RWPE1 (cell line): ENCODE measurements around the gene ARHGEF6.

Experiments used
- CTCF ChIA-PET: fragments of 350-600 bp; sonication (Branson Sonifier 250); formaldehyde crosslinking; extraction: SDS; loops from one replicate; lab custom pipeline; 2021; lab: Yijun Ruan, JAX
- POLR2A ChIA-PET: fragments of 400-600 bp; formaldehyde crosslinking; extraction: SDS; loops from one replicate; lab custom pipeline; 2020; ENCODE audit warnings: antibody characterized with exemption; ENCODE audit not compliant: low non-redundant PET; lab: Yijun Ruan, JAX
- DNase-seq: peaks from one replicate; pipeline ENCODE4 v3.0.0; 2012; ENCODE audit warnings: low spot score
- H3K27ac ChIP-seq: fragments of 450-650 bp; 2 replicates; pipeline ENCODE4 v1.5.1; 2017
- CTCF ChIP-seq: fragments of 450-650 bp; conservative IDR thresholded peaks from 2 replicates; pipeline ENCODE4 v1.5.1; 2017; ENCODE audit warnings: low read depth, mild to moderate bottlenecking

The ARHGEF6 gene

DNA sequence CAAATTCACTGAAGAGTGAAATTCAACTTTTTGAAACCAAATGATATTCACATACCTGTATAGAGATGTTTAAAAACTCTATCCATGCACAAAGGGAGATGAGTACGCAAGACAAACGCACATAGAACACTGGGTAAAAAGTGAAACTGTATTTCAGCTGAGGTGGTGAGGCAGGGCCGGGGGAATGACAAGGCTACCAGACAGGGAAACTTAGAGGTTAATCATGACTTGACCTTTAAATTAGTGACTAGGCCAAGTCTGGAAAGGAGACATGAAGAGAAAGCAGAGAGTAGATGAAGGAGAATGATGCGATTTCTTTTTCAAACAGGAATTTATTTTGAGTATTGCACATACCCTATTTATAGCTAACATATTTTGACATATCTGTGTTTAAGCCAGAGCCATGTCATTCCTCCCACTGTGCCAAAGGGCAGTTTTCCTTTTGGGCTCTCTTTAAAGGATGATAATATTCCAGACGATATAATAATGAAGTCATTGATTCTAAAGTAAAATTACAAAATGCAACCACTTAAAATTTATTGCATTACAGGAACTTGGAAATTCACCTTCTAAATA, 49.4 kb downstream of the ARHGEF6 start:
- TF ChIP-seq CTCF = no peak
- ChIA-PET POLR2A (no interaction called here), CTCF (no interaction called here)
- H3K27ac ChIP-seq = no peak overlapping the region
- DNase-seq = no peak

DNA sequence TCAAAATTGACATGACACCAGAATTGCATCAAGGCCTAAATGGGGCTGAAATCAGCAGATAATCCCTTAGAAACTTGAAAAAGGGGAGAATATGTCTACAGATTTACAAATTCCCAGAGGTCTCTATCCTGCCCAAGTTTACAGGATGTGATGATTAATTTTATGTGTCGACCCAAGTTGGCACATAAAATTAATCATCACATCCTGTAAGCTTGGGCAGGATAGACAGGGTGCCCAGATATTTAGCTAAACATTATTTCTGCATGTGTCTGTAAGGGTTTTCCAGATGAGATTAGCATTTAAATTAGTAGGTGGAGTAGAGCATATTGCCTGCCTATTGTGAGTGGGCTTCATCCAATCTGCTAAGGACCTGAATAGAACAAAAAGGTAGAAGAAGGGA, 52.3 kb downstream of the ARHGEF6 start:
- CTCF ChIA-PET = interaction anchor here (0.5 kb wide), 1 partner anchor 20 kb away, joined by 5 read pairs; no protein-coding TSS in a partner anchor
- no peak for DNase-seq
- no peak for TF ChIP-seq CTCF
- POLR2A ChIA-PET = no interaction called here
- no peak overlapping the region for H3K27ac ChIP-seq

GRCh38 chrX:136725441-136726104, 55.2 kb downstream of the ARHGEF6 start:
- no peak overlapping the region for H3K27ac ChIP-seq
- DNase-seq = no peak
- POLR2A ChIA-PET = no interaction called here
- TF ChIP-seq CTCF = no peak
- CTCF ChIA-PET = no interaction called here

DNA sequence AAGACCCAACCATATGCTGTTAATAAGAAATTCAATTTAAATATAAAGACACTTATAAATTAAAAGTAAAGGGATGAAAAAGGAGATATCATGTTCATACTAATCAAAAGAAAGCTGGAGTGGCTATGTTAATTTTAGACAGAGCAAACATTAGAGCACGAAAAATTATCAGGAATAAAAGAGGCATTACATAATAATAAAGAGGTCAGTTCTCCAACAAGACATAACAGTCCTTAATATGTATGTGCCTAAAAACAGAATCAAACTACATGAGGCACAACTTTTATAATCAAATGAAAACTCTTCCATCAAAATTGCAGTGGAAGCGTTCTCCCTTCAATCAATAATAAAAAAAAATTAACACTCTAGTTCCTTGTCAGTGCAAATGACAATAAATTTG, 62.6 kb downstream of the ARHGEF6 start:
- no peak for DNase-seq
- POLR2A ChIA-PET = no interaction called here
- H3K27ac ChIP-seq = no peak overlapping the region
- TF ChIP-seq CTCF = no peak
- CTCF ChIA-PET = no interaction called here

DNA sequence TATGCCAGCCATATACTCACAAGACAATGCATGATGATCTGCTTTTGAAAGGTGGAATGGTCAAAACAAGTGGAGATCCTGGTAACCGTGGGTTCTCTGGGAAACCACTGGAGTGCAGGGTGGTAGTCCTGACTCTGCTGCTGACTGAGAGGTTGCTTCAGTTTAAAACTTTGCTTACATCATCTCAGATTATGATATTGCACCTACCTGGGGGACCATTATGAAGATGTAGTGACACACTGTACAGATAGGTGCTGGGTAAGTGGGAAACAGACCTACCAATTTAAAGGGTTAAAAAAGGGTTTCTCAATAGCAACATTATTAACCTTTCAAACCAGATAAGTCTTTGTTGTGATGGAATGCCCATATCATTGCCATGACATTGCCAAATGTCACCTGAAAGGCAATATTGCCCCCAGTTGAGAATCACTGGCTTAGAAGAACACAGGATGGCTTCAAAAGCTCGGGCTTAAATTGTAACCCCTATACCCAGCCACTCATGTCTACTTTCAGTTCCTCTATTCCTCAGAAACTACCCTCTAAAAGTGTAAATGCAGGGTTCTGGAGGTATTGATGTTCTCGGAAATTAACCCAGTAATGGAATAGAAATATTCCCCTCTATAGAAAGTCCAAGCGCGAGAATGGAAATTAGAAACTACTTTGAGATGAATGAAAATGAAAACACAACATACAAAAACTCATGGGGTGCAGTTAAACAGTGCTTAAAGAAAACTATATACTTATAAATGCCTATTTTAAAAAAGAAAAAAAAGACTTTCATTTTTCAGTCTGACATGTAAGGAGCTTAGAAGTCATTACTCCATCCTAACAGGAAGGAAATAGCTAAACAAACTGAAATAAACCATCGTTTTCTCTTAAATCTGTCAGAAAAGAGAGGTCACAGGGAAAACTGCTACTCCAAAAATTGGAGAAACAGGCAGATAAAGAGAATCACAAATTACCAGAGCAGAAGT, 65.8 kb downstream of the ARHGEF6 start:
- POLR2A ChIA-PET = no interaction called here
- no peak for TF ChIP-seq CTCF
- CTCF ChIA-PET = interaction anchor here (0.6 kb wide), 1 partner anchor 381 kb away, joined by 6 read pairs; no protein-coding TSS in a partner anchor
- H3K27ac ChIP-seq = no peak overlapping the region
- no peak for DNase-seq

DNA sequence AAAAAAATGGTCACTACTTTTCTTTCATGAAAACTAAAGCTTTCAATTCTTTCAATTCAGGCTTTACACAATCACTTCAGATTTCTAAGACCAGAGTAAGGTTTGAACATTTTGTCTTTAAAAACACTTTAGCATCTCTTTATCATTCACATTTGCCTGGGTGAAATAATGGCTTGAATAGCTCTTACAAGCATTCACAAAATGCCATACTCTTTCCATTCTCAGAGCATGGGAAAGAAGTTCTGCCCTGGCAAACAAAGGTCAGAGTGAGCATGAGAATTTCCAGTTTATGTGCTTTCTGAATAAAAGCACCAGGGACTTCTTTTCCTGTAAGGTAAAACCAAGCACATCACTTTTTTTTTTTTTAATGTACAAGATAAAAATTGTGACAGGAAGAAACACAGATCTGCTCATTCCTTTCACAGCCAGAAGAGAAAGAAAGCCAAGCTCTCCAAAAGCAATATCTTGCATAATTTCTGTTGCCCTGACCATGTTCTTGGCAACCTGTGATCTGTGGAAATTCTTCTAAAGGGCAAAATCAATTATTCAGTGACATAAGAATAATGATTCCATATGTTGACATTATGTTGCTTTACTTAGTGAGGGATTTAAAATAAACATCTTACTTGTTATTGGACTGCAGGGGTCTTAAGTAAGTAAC, 68.0 kb downstream of the ARHGEF6 start:
- POLR2A ChIA-PET = no interaction called here
- no peak for DNase-seq
- no peak overlapping the region for H3K27ac ChIP-seq
- CTCF ChIA-PET = interaction anchor here (0.7 kb wide), 1 partner anchor 96 kb away, joined by 3 read pairs; no protein-coding TSS in a partner anchor
- no peak for TF ChIP-seq CTCF
